ENCODE measurements around the gene NUDT3.
"Not testable (repeated sequence)": the region's sequence is repeated elsewhere in the genome, so short reads cannot be mapped to it uniquely, and the experiment has no call there.

Gene NUDT3

DNA sequence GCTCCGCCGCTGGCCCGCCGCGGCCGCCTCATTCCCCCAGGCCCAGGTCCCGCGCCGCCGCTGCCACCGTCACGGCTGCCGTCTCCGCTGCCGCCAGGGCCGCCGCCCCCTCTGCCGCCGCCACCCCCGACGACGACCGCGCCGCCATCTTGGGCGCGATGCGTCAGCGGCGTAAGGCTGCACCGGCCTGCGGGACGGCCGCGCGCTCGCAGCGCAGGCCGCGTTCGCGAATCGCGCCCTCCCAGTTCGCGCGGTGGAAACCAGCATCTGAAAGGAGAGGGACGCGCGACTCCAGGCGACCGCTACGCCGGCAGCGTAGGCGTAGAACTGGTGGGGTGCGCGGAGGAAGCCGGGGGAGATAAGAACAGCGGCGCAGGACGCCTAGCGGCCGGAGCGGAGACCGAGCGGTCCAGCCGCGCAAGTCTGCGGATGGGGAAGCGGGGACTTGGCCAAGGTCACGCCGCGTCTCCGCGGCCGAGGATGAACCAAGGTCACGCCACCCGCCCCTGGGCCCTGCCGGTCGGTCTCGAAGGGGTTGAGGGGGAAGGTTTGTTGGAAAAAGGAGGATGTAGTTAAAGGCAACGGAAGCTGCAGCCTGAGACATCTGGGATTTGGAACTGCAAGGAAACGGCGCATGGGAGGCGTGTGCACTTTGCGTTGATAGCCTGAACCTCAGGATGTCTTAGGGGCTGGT lies at the start of gene NUDT3:
Gene NUDT3 (minus strand): TSS at position 173 of the 694 bp plus-strand sequence. CDS start 307 bp downstream, outside the sequence.
- peak; percentile 94 for DNase-seq (ENCODE audit: low spot score)

DNA sequence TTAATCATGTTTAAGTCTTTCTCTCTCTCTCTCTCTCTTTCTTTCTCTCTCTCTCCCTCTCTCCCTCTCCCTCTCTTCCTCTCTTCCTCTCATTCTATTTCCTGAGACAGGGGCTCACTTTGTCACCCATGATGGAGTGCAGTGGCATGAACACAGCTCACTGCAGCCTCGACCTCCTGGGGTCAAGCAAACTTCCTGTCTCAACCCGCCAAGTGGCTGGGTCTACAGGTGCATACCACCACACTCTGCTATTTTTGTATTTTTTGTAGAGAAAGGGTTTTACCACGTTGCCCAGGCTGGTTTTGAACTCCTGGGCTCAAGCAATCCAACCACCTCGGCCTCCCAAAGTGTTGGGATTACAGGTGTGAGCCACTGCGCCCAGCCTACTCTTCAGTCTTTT lies 49.1 kb upstream of the NUDT3 start:
- no peak for DNase-seq (ENCODE audit: low spot score)

DNA sequence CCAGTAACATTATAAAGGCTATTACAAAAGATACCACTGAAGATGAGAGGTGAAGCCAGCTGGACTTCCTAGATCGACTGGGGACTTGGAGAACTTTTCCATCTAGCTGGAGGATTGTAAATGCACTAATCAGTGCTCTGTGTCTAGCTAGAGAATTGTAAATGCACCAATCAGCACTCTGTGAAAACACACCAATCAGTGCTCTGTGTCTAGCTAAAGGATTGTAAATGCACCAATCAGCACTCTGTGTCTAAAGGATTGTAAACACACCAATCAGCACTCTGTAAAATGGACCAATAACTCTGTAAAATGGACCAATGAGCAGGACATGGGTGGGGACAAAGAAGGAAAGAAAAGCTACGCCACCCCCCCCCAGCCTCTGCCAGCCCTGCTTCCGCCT lies 47.0 kb upstream of the NUDT3 start:
- no peak for DNase-seq (ENCODE audit: low spot score)

DNA sequence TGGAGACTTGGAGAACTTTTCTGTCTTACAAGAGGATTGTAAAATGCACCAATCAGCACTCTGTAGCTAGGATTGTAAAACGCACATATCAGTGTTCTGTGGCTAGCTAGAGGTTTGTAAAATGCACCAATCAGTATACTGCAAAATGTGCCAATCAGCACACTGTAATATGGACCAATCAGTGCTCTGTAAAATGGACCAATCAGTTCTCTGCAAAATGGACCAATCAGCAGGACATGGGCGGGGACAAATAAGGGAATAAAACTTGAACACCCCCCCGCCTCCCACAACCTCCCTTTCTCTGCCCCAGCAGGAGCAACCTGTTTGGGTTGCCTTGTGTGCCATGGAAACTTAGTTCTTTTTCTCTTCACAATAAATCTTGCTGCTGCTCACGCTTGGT lies 46.2 kb upstream of the NUDT3 start:
- DNase-seq (ENCODE audit: low spot score), result no peak

DNA sequence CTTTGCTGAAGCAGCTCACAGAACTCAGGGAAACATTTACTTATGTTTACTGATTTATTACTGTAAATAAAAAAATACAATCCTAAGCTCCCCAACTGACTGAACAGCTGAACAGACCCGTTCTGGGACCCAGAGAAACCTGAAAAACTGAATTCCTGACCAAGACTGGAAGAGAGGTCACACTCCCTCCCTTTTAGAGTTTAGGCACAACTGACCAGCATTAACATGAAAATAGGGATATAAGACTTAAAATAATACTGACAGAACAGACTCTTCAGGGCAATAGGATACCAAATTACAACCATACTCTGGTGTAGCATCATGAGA lies 45.1 kb upstream of the NUDT3 start:
- DNase-seq (ENCODE audit: low spot score), result no peak

DNA sequence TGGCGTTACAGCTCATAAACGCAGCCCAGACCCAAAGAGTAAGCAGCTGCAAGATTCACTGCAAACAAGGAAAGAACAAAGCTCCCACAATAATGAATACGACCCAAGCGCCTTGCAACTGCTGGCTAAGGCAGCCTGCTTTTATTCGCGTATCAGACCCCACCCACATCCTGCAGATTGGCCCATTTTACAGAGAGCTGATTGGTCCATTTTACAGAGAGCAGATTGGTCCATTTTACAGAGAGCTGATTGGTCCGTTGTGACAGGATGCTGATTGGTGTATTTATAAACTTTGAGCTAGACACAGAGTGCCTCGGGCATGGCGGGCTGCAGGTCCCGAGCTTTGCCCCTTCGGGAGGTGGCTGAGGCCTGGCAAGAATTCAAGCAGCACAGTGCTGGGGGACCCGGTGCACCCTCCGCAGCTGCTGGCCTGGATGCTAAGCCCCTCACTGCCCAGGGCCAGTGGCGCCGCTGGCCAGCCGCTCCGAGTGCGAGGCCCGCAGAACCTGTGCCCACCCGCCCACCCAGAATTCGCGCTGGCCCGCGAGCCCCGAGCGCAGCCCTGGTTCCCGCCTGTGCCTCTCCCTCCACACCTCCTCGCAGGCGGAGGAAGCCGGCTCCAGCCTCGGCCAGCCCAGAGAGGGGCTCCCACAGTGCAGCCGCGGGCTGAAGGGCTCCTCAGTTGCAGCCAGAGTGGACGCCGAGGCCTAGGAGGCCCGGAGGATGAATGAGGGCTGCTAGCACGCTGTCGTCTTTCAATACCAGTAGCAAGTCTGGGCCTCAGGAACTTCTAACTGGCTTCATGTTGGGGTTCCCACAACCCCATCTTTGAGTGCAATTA lies 44.6 kb upstream of the NUDT3 start:
- no peak for DNase-seq (ENCODE audit: low spot score)

DNA sequence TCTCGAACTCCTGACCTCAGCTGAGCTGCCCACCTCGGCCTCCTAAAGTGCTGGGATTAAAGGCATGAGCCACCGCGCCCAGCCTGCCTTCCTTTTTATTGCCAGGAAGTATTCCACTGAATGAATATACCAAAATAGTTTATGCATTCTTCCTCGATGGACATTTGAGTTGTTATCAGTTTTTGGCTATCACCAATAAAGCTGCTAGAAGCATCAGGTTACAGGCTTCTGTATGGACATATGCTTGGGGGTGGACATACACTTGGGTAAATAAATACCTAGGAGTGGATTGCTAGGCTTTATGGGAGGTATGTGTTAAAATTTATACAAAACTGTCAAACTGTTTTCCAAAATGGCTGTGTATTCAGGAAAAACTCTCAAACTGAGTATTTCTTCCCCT lies 43.4 kb upstream of the NUDT3 start:
- no peak for DNase-seq (ENCODE audit: low spot score)

DNA sequence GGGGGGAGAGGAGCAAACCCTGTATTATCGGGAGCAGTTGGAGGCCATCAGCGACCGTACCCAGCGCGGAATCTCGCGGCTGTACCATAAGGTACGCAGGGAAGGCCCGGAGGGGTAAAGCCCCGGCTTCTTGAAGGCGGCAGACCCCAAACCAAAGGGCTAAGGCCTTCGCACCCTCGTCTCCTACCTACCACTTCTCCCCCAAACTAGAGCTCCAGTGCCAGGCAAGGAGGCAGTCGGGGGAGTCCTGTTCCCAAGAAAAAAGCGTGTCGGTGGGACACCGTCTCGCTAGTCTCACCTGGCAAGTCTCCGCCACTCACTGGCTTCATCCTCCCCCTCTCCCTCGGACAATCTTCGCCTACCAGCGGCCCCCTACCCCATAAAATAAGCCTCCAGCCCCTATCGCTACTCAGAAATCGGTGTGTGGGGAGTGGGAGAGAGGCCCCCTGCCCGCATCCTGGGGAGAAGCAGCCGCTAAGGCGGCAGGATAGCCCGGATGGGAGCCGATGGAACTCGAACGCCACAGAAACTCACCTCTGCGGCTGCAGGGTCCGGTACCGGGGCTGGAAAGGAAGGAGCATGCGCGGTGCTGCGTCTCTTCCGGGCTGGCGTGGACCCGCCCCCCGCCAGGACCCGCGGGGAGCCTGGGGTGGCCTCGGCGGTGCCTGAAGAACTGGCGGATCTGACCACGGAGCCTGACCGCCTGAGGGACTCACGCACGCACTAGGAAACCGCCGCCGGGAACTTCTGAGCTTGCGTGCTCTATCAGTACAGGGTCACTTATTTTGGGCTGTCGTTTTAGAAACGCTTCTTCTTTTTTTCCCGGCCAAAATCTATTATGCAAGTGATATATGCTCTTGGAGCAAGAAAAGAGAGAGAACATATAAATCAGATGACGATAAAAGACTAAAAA lies 33.3 kb upstream of the NUDT3 start, which contains the start of gene RPS10:
Gene RPS10 (minus strand): TSS at position 572 of the 913 bp plus-strand sequence. CDS start 848 bp downstream, outside the sequence.
- peak; percentile 94 for DNase-seq (ENCODE audit: low spot score)

DNA sequence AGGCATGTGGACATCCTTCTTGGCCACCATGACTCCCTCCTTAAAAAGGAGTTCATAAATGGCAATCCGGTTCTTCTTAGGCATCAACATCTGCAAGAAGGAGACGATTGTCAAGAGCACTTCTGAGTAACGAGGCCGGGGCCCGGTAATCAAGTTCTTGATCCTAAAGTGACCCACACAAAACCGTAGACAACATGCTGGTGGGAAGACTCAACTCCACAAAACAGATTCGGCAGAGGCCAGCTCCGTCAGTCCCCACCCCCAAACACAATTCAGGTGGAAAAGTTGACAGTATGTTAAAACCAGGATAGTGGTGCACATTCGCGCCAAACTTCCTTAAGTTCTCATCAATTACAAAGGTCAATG lies 32.6 kb upstream of the NUDT3 start:
- DNase-seq (ENCODE audit: low spot score), result no peak

DNA sequence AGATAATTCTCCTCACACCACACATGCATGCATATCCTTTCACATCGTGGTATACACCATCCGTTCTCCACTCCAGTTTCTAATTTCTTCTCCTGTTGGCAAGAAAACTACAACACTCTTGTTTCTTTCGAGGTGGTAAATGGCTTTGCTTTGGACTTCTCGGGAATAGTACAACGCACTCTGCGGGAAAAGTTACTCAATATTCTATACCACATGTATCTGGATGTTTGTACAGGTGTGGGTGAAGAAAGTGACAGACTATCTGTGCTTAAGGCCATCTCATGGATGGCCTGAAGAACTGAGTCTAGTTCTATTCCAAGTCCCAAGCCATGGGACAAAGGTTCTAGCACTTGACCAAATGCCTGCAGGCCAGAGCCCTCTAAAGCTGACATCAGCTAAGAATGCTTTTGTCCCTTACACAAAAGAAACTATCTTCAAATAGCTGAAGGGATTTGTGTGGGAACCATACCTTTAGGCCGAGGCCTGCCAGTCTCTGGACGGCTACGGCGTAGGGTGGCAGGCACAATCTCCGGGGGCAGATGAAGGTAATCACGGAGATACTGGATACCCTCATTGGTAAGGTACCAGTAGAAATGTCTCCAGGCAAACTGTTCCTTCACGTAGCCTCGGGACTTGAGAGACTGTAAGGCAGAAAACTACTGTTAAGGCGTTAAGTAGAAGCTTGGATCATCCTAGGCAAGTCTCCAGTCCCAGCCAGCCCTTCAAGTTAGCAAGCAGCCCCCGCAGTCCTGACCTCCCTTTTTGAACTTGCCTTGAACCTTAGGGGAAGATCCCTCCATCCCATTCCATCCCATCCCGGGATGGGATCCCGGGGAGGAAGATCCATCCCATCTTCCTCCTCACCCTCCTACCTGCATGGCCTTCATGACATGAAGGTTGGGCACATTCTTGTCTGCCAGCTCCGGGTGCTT lies 32.0 kb upstream of the NUDT3 start:
- no peak for DNase-seq (ENCODE audit: low spot score)

DNA sequence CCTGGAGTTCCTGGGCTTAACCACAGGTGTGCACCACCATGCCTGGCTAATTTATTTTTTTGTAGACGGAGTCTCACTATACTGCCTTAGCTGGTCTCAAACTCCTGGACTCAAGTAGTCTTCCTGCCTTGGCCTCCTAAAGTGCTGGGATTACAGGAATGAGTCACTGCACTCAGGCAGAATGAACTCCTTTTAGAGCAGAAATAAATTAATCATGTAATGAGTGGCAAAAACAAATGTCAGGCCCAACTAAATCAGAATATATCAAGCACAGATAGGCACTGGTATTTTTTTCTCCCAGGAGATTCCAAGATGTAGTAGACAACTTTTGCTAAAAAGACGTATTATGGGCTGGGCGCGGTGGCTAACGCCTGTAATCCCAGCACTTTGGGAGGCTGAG lies 30.8 kb upstream of the NUDT3 start:
- no peak for DNase-seq (ENCODE audit: low spot score)

DNA sequence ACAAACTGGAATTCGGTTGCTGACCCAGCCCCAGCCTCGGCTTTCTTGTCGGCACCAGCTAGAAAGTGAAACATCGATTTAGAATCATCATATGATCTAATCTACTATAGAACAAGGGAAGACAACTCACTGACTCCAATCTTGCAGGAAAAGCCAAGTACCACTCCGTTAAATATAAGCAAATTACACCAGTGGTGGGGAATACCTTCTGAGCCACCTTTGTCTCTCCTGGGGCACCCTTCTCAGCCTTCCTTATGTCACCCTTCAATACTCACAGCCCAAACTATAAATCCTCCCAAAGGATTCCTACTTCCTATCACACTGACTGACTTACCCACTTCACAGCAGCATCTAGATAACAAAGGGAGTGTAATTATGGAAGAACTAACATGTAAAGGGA lies 25.9 kb upstream of the NUDT3 start:
- no peak for DNase-seq (ENCODE audit: low spot score)

DNA sequence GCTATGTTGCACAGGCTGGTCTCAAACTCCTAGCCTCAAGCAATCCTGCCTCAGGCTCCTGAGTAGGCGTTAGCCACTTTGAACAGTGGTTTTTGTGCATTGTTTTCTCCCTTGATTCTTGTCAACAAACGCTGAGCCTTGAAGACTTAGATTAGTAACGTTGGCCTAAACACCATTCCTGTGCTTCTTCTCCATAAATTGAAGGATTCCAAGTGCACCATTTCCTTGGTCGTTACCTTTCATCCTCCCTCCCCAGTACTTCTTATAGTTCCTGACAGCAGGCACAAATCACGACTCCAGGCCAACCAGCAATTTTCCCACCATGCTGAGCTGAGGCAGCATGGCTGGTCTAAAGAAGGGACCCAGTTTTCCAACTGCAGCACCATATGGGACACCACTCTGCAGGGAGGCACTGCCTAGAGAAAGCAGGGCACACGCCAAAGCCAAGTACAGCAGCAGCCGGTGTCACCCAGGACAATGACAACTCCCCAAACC lies 24.5 kb upstream of the NUDT3 start:
- no peak for DNase-seq (ENCODE audit: low spot score)

DNA sequence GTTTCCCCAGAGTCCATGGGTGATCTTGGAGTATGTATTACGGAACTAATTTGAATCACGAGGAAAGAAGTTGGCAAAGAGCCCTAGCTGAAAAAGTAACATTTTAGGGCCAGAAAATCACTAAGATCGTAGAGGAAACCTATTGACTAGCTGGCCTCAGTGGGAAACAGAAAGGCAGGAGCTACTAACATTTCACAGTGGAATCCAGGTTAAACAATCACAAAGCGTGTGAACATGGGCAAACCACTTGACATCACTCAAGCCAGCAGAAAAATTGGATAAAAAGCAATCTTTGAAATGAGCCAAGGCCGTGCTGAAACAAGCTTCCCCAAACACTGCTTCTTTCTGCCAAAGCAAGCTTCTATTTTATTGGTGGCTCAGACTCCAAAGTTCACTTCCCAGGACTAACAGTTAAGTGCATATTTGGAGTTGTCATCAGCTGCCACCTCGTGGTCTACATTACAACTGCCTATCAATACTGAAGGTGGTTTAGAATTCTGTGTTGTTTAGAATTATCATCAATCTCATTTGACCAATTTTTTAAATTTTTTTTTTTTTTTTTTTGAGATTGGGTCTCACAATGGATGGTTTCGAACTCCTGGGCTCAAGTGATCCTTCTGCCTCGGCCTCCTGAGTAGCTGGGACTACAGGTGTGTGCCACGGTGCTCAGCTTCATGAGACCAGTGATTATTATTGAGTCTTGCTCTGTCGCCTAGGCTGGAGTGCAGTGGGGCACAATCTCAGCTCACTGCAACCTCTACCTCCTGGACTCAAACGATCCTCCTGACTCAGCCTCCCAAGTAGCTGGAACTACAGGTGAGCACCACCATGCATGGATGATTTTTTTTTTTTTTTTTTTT lies 22.8 kb upstream of the NUDT3 start:
- peak; percentile 29 for DNase-seq (ENCODE audit: low spot score)

DNA sequence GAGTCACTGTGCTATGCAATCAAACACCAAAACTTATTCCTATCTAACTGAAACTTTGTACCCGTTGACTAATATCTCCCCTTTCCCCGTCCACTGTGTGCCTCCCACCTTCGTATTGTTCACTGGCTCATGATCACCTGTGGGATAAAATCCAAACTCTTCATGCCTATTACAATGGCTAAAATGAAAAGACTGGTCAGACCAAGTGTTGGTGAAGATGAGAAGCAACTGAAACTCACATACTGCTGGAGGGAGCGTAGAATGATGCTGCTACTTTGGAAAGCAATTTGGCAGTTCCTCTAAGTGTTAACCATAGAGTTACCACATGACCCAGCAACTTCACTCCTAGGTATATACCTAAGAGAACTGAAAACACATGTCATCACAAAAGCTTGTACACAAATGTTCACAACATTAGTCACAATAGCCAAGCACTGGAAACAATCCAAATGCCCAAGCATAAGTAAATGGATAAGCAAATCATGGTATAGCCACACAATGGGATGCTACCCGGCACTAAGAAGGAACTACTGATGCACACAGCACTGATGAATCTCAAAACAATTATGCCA lies 20.3 kb upstream of the NUDT3 start:
- peak; percentile 22 for DNase-seq (ENCODE audit: low spot score)

DNA sequence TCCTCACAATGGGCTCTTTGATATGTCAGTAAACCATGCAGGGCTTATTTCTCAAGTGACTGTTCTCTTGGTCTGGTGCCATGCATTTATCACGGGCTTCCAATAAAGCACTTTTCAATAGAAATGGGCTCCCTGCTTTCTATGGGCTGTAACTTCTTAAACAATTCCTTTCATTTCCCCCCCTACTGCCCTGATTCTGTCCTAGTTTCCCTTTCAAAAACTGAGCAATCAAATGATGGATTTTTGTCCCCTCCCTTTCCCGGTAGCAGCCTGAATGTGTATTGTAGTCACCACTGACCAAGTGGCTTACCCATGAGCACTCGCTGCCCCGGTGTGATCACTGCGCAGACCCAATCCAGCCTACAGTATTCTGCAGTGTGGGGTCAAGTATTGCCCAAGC lies 19.5 kb upstream of the NUDT3 start:
- no peak for DNase-seq (ENCODE audit: low spot score)

DNA sequence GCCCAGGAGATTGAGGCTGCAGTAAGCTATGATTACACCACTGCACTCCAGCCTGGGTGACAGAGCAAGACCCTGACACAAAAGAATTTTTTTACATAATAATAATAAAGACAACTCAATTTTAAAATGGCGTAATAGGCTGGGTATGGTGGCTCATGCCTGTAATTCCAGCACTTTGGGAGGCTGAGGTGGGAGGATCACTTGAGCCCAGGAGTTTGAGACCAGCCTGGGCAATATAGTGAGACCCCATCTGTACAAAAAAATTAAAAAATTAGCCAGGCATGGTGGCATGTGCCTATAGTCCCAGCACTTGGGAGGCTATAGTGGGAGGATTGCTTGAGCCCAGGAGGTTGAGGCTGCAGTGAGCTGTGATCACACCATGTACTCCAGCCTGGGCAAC lies 15.4 kb upstream of the NUDT3 start:
- not testable (repeated sequence) for DNase-seq (ENCODE audit: low spot score)

DNA sequence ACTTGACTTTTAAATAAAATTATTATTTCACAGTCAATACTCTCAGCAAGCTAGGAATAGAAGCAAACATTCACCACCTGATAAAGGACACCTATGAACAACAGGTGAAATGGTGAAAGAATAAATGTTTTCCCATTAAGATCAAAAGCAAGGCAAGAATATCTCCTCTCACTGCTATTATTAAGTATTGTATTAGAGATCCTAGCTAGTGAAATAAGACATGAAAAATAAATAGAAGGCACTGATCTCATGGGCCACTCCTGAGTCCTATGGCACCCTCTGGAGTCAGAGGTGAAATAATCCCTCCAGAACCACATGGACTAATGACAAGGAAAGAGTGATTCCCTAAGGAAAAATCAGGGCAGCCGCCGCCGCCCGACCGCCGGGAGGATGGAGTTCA lies 4.0 kb upstream of the NUDT3 start:
- DNase-seq (ENCODE audit: low spot score), result no peak

DNA sequence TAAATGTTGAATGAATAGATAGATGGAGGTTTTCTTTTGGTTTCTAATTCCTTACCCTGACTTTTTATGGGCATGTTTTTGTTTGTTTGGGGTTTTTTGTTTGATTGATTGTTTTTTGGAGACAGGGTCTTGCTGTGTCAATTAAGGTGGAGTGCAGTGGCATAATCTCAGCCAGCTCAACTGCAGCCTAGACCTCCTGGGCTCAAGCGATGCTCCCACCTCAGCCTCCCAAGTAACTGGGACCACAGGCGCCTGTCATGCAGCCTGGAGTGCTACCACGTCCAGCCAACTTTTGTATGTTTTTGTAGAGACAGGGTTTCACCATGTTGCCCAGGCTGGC lies 1.5 kb upstream of the NUDT3 start:
- DNase-seq (ENCODE audit: low spot score), result no peak
